ENCODE data around the gene GPC1.
"Not testable (repeated sequence)": the region's sequence is repeated elsewhere in the genome, so short reads cannot be mapped to it uniquely, and the experiment has no call there.

GPC1 gene

DNA sequence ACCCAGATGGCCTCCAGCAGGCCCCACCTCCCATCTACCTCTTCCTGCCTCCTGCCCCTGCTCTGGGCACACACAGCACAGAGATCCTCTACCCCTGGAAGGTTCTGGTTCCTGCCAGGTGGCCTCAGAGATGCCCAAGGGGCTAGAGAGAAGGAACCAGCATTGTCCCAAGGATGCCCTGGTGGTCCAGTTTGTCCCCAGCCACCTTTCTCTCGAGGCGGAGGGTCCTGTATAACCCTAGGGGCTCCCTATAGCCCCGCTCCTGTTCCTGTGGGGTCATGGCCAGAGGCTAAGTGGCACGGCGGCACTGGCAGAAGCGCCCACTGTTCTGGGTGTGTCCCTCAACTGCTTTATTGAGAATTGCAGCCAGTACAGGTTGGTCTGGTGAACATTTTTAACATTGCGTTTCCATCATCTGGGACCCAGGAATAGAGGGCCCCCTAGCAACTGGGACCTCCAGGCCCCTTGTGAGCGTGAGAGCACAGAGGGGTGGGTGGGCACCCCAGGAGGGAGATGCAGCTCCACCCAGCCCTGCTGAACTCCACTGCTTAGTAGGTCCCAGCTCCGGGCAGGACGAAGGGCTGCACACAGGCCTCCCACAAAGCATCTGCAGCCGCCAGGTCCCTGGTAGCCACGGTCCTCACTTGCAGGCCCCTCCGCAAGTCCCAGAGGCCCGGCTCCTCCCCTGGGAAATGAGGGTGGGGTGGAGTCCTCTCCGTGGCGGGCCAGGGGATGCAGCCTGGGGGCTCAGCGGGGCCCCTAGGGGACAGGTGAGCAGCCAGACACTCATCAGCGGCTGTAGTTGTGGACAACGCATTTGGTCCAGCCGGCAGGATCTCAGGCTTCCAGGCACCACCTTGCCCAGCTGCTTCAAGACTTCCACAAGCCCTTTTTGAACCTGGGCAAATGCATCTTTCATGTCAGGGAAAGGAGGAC, 33.1 kb downstream of the GPC1 start:
- DNase-seq, result no peak

DNA sequence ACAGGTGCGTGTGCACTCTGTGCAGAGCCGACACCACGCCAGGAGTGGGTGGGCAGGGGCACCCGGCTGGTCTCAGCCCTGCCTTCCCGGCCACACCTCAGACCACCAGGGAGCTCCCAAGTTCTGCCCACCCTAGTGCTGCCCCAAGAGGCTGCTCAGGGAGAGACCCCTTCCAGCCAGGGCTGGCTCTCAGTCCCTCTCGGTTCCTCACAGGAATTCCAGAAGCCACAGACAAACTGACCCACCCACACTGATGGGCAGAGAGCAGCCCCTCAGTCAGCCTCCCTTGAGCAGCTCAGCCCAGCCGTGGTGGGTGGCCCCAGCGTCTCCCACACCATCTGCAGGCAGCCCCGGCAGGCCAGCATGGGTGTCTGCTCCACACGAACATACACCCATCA, 33.8 kb downstream of the GPC1 start:
- DNase-seq, result no peak

DNA sequence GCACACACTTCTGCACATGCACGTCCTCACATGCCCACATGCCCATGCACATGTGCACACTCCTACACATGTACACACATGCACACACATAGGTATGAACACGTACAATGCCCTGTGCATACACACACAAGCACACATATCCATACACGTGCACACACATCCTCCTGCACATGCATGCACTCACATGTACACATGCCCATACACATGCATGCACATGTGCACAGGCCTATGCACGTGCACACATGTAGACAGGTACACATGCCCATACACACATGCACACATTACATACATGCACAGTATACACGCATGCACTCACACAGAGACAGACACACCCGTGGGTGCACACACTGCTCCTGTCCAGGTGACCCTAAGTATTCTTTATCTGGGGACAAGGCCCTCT, 34.3 kb downstream of the GPC1 start:
- no peak for DNase-seq

DNA sequence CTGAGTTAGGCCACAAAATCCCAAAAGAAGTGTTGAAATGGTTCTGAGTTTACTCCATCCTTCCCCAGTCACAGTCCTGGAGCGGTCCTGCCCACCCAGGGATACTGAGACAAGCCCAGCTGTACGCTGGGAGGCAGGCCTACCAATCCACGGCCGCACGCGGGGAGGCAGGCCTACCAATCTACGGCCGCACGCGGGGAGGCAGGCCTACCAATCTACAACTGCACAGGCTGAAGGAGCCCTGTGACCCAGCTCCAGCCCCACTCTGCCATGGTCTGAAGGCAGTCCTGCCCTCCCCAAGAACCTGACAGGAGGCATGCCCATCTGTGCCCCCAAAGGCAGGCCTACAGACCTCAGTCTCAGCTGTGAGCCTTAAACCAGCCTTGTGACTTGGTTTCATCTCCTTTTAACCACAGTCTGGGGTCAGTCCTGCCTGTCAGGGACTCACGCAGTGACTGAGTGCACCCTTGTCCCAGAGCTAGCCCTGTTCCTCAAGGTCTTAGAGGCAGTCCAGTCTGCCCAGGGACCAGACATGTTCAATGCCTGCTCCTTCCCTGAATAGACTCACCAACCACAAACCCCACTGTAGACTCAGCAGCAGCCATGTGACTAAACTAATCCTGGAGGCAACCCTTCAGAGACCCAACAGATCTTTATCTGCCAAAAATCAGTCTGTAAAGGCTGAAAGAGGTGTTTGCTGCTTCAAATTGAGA, 36.8 kb downstream of the GPC1 start:
- no peak for DNase-seq

DNA sequence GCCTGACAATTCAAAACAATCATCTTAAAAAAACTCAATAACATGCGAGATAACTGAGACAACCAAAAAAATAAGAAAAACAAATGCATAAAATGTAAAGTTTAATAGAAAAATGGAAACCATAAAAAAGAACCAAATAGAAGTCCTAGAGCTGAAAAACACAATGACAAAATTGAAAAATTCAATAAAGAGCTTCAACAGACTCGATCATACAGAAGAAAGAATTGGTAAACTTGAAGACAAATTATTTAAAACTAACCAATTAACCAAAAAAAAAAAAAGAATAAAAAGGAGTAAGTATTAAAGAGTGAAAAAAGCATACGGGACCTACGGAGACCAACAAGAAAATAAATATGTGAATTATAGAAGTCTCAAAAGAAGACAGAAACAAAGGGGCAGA, 37.7 kb downstream of the GPC1 start:
- DNase-seq, result no peak

DNA sequence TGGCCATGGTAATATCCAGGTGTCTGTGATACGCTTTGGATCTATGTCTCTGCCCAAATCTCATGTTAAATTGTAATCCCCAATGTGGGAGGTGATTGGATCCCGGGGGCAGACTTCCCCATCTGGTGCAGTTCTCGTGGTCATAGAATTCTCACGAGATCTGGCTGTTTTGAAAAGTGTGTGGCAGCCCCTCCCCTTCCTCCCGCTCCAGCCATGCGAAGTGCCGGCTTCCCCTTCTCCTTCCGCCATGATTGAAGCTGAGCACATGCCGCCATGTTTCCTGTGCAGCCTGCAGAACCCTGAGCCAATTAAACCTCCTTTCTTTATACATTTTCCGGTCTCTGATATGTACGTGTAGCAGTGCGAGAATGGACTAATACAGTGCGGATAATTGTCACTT, 42.5 kb downstream of the GPC1 start:
- DNase-seq, result no peak

DNA sequence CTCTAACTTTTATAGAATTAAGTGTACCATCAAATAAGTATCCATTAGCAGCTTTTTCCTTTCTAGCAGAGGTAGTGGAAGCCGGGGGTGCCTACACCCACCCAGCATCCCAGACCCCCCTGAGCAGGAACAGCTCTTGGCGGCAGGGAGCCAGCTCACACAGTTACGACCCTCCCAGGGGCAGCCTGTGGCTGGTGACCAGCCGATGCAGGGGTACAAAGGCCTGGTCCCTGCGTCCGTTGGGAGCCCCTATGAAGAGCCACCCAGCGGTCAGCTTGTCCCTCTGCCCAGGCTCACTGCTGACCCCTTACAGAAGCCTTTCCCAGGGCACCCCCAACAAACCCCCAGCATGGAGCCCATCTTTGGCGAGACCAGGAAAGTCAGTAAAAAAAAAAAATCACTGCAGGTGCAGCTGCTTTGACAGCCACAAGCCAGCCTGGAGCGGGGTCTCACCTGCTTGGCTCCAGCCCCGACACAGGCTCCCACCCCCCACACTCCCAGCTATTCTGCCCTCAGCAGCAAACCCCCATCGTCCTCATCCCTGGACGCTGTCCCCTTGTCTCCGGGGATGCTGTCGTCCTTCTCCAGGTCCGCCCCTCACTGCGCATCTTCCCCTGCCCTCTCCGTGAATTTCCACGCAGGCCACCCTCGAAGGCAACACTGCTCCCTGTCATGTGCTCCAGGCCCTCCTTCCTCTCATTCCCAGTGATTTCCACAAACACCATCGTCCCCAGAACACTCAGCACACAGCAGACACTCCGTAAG, 43.1 kb downstream of the GPC1 start:
- DNase-seq, result no peak

DNA sequence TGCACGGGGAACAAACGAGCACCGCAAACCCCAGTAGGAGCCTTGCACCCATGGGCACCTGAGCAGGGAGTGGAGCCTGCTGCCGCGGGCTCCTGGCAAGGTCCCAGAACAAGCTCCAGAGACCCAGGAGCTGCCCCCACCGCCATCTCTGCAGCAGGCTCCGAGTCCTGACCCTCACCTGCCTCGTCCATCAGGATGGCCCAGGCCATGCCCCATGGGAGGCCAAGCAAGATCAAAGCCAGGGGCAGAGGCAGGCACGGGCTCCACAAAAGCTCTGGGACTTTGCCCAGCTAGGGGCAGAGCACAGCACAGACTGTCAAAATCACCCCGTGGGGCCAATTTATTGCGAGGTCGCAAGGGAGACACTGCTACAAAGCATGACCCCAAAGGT, 43.6 kb downstream of the GPC1 start:
- no peak for DNase-seq

DNA sequence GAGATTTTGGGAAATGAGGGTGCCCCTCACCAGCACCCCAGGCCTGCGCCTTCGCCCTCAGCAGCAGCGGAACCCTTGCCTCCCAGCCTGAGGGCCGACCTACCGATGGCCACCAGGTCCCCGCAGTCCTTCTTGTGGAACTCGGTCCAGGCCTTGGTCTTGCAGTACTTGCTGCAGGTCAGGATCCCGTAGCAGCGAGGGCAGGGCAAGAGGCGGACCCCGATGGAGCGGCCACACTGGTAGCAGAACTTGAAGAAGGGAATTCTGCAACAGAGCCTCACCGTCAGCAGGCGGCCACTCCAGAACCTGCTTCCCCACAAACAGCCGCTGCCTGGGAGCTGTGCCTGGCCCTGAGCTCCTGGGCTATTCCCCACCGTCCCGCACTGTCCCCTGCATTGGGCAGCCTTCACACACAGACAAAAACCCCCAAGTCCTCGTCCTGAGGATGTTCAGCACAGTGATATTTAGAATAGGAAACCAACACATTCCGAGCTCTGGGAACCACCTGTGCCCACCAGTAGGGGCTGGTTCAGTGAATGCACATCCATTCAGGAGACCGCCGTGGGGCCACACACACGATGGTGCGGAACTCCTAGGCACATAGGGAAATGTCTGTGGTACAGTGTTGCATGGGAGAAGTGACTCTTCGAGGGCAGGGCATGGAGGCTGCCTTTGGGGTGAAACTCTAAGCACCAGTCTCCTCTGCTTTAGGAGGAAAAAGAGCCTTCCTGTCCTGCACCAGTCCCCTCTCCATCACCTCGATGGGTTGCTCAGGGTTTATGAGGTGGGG, 45.6 kb downstream of the GPC1 start:
- no peak for DNase-seq

DNA sequence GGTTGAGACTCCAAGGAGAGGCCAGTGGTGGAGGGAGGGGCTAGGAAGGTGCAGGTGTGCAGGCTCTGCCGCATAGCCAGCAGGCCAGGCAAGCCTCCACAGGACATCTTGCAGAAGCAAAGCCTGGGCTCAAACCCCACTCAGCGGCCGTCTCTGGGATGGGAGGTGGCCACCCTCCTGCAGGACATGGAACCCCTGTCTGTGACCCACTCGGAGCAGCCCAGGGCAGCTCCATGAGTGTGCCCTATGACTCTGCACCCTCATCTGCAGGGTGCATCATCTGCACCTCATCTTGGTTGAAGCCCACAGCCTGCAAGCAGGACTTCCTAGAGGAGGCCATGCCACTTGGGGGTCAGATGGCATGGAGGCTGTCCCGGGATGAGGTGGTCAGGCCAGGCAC, 46.3 kb downstream of the GPC1 start:
- no peak for DNase-seq

DNA sequence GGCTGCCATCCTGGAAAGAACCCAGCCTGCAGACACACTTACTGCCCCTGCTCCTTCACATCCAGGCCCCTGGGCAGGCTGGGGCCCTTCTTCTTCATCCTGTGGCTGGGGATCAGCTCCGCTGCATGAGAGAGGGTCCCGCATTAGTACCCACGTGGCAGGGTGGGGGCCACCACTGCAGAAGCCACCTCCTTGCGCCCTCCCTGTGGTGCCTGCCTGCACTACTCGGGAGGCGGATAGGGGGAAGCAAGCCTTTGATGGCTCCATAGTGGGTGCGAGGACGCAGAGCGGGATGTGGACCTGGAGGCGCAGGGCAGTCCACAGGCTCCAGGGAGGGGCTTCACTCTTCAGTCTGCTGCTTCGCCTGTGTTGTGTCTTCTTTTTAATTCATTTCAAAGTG, 46.7 kb downstream of the GPC1 start:
- no peak for DNase-seq

DNA sequence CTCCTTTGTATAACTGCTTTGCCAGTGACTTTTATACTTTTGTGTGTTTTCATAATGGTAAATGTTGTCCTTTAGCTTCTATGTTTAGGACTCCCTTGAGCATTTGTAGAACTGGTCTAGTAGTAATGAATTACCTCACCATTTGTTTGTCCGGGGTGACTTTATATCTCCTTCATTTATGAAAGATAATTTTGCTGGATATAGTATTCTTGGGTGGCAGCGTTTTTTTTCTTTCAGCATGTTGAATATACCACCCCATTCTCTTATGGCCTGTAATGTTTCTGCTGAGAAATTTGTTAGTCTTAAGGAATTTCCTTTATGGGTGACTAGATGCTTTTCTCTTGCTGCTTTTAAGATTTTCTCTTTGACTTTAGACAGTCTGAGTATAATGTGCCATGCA, 56.0 kb downstream of the GPC1 start:
- DNase-seq, result no peak

DNA sequence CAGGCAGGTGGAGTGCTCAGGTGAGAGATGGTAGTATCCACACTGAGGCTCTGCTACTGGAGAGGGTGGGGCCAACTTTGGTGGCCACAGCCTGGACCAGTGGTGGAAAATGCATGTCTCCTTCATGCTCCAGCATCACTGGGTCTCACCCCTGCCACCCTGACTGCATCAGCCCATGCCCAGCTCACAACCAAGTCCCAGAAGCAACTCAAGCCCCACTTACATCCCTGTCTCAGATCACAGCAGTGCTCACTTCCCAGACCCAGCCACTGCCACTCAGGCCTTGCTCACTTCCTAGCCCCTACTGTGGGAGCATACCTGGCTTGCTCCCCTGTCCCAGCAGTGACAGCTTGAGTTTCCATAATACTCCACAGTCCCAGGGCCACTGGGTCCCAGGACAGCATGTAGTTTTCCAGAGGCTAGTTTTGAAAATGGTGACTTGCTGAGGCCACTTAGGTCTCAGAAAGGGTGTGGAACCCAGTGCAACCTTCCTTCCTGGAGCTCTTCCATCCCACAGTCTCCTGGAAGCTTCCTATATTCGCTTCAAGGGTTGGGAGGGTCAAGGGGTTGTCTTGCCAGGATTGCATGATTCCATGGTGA, 58.8 kb downstream of the GPC1 start:
- DNase-seq, result no peak

DNA sequence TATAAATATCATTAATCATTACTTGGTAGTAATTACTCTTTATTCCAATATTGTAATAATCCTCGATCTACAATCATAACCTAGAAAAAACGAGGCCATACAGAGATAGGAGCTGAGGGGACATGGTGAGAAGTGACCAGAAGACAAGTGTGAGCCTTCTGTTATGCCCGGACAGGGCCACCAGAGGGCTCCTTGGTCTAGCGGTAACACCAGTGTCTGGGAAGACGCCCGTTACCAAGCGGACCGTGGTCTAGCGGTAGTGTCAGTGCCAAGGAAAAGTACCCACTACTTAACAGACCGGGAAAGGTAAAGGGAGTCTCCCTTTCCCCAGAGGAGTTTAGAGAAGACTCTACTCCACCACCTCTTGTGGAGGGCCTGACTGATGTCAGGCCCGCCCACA, 59.5 kb downstream of the GPC1 start:
- not testable (repeated sequence) for DNase-seq

DNA sequence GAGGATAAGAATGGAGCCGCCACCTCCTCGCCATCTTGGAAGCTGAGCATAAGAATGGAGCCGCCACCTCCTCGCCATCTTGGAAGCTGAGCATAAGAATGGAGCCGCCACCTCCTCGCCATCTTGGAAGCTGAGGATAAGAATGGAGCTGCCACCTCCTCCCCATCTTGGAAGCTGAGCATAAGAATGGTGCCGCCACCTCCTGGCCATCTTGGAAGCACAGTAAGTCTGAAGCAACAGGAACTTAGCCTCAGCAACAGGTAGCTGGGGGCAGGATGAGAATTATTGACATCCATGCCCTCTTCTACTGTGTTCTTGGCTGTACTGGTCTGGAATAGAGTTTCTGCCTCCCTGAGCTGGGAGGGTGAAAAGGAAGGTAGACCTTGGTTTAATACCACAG, 61.6 kb downstream of the GPC1 start:
- peak; percentile 15 for DNase-seq

DNA sequence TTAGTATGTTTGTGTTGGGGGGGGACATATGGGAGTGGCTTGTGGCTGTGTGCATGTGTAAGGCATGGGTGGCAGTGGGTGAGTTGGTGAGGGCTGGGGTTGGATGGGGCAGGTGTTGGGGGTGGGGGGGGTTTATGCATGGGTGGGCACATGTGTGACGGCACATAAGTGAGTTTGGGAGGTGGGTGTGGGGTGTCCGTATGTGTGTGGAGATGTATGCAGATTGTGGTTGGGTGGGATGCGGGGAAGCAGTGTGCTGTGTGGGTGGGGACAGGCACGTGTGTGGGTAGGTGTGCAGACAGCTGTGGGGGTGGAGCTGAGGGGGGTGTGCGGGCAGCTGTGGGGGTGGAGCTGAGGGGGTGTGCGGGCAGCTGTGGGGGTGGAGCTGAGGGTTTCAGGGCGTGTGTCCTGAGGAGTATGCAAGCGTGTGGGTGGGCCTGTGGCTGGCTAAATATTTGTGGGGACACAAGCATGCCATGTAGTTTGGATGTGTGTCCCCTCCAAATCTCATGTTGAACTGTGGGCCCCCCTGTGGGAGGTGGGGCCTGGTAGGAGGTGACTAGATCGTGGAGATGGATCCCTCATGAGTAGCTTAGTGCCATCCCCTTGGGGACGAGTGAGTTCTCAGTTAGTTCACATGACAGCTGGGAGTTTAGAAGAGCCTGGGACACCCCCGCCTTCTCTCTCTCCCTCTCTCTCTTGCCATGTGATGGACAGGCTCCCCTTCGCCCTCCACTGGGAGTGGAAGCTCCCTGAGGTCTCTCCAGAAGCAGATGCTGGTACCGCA, 62.9 kb downstream of the GPC1 start:
- DNase-seq, result no peak

DNA sequence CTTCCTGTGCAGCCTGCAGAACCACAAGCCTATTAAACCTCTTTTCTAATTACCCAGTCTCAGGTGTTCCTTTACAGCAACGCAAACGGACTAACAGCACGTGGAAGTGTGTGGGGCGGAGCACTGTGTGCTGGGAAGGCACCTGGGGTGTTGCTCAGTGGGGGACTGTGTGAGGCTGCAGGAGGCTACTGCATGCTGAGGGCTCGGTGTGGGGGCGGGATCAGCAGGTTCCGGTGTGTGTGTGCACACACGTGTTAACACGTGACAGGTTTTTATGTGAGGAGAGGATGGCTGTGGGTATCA, 63.4 kb downstream of the GPC1 start:
- no peak for DNase-seq

DNA sequence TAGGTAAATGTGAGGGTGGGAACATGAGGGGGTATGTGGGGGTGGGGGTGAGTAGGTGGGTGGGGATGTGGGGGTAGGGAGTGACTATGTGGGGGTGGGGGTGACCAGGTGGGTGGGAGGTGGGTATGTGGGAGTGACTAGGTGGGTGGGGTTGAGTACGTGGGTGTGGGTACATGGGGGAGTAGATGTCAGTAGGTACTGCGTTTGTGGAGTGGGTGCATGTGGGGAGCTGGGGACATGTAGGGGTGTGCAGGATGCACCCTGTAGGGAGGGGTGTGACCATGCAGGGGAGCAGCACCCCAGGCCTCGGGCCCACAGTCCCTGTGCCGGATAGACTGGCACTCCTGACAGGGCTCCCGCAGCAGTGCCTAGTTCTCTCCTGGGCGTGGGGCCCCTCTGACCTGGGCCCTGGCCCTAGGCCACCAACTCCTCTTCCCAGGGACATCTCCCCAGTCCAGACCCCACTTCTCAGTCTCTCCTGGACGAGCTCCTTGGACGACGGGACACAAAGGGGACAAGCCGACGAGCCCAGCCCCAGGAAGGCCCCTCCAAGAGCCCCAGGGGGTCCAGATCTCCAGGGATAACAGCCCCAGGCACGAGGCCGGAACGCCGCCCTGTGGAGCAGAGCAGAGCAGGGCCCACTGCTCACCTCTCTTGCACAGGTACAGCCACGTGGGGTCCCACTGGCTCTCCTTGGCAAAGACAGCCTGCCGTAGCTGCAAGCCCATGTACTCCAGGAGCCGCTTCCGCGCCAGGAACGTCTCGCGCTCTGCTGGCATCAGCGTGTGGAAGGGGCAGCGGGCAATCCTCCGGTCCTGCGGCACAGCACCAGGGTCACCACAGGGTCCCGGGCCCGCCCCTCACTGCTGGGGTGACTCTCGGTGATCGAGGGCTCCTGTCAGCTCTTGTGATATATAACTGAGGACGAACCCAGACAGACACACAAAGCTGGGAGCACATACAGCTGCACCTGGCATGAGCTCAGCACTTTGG, 64.1 kb downstream of the GPC1 start:
- no peak for DNase-seq

DNA sequence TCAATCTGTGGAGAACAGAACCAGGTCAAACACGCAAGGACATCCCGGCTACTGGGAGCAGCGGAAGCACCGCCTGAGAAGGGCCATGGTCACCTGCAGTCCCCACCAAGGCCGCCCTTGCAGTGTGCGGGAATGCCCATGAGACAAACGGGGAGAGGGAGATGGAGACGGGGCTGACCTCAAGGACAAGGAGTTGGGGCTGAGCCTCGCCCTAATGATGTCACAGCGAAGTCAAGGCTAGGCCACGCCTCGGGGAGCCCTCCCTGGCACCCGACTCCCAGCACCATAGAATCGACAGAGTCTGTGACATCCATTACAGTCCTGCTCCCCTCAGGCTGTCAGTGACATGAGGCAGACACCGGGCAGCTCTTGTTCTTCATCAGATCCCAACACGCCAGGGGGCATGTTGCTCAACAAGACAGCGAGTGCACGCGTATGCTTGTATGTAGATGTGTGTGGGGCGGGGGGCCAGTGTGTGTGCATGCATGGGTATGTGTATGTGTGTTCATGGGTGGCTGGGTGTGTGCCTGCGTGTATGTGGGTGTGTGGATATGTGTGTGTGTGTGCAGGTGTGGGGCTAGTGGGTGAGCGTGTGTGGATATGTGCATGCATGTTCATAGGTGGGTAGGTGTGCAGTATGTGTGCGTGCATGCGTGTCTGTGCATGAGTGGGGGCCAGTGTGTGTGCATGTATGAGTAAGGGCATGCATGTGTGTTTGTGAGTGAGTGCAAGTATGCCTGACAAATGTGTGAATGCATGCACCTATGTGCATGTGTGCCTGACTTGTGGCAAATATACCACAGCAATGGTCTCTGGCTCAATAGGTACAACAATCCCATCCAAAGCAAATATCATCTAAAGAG, 65.3 kb downstream of the GPC1 start:
- no peak for DNase-seq

Data from OCI-M1 (cell line).